ENCODE results near the gene PPM1F. TPM values are rescaled to one million over a fixed set of nuclear protein-coding genes. Genes with fewer than 3 reads are reported as not detected.

The PPM1F gene
- total RNA-seq, 1 donor from 2014 or later, result 49.8 TPM

DNA sequence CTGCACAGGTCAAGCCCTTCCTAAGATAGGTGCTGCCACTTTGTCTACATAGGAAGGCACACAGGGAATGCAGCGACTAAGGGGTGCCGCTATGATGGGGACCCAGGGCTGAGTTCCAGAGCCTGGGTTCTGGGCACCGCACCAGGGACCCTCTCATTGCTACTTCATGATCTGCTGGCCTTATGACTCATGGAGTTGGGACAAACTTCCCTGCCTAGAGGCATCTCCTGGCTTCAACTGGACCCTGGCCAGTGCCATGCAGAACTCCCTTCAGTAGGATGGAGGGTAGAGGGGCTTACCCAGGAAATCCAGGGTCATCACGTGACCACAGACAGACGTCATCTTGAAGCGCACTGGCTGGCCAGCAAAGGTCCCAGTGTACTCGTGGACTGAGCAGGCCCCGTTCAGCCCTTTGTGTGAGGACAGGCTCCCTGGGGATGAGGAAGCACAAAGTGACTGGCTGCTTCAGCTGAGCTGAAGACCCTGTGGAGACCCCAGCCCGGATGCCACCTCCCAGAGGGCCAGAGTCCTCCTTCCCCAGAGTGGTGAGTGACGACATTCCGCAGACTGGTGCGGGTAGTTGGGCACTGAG is 21.5 kb upstream of the PPM1F start:
- TF ChIP-seq, protein P1, sequence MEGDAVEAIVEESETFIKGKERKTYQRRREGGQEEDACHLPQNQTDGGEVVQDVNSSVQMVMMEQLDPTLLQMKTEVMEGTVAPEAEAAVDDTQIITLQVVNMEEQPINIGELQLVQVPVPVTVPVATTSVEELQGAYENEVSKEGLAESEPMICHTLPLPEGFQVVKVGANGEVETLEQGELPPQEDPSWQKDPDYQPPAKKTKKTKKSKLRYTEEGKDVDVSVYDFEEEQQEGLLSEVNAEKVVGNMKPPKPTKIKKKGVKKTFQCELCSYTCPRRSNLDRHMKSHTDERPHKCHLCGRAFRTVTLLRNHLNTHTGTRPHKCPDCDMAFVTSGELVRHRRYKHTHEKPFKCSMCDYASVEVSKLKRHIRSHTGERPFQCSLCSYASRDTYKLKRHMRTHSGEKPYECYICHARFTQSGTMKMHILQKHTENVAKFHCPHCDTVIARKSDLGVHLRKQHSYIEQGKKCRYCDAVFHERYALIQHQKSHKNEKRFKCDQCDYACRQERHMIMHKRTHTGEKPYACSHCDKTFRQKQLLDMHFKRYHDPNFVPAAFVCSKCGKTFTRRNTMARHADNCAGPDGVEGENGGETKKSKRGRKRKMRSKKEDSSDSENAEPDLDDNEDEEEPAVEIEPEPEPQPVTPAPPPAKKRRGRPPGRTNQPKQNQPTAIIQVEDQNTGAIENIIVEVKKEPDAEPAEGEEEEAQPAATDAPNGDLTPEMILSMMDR (conservative IDR thresholded peaks at IDR 0.05), result no peak
- DNase-seq (ENCODE audit: low read depth, low spot score), result no peak
- H3K27me3 Mint-ChIP-seq (ENCODE audit: low read depth), result no peaks in the 10 kb centered on the region
- no peaks in the 10 kb centered on the region for H3K9me3 Mint-ChIP-seq
- H3K27ac Mint-ChIP-seq (ENCODE audit: unreplicated experiment), result no peak overlapping the region
- no peak overlapping the region for H3K4me3 Mint-ChIP-seq
- no peaks in the 10 kb centered on the region for H3K36me3 Mint-ChIP-seq (ENCODE audit: low read depth)
- no peaks in the 10 kb centered on the region for H3K4me1 Mint-ChIP-seq

DNA sequence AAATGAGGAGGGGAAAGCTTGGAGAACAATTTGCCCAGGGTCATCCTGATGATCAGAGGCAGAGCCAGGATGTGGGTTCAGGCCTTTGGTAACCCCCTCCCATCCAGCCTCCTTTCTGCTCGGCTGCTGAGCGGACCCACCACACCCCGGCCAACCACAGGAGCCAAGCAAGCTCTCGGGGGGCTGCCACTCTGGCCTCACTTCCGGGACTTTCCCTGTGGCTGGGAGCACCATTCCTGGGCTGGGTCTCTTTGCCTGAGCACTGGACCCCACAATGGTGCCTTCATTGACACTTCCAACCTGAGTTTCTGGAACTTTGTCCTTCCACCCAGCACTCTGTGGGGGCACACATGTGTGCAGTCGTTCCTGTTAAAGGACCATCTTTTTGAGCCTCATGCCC is 20.2 kb upstream of the PPM1F start:
- TF ChIP-seq, protein P1 (conservative IDR thresholded peaks at IDR 0.05), result no peak
- Mint-ChIP-seq H3K4me3 (no peak overlapping the region), H3K4me1 (no peaks in the 10 kb centered on the region), H3K9me3 (no peaks in the 10 kb centered on the region), H3K27me3 (ENCODE audit: low read depth) (no peaks in the 10 kb centered on the region), H3K36me3 (ENCODE audit: low read depth) (peaks cover 5% of the 10 kb centered on the region), H3K27ac (ENCODE audit: unreplicated experiment) (no peak overlapping the region)
- no peak for DNase-seq (ENCODE audit: low read depth, low spot score)

DNA sequence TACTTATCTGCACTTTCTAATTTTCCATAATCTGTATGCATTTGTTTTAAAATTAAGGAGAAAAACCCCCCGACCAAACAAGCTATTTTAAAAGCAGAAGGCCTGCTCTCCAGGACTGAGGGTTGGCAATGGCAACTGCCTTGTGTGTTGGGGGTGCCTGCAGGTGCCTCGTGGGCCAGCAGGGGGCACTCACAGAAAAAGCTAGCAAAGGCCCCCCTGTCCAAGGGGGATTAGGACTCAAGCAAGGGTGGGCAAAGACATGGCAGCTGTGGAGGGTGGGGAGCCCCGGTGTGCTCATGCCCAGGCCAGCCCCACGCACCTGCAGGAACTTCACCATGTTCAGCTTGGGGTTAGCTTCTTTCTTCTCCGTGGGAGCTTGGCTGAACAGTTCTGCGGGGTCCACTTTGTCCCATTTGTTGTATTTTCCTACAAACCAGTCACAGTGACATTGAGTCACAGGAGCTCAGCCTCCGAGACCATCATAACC is 19.7 kb upstream of the PPM1F start:
- Mint-ChIP-seq H3K36me3 (ENCODE audit: low read depth) (peaks cover 5% of the 10 kb centered on the region), H3K4me3 (peak overlapping the region; percentile 54)

DNA sequence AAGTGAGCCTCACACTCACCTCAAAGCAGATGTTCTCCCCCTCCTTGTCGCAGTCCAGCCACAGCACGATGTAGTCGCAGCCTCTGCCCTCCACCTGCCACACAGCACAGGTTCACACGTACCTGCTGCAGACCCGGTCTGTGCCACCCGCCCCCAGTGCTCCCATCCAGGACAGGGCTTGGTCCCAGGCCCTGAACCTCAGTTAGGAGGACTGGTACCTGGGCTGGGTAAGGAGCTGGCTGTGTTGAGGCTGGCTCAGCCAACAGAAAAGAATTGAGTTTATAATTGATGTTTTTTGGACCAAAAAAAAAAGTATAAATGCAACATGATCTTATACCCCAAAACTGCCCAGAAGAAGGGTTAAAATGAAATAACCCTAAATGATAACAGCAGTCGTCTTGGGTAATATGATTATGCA is 19.2 kb upstream of the PPM1F start:
- no peaks in the 10 kb centered on the region for H3K9me3 Mint-ChIP-seq
- no peak overlapping the region for H3K27ac Mint-ChIP-seq (ENCODE audit: unreplicated experiment)
- TF ChIP-seq, protein P1 (conservative IDR thresholded peaks at IDR 0.05), result no peak
- no peaks in the 10 kb centered on the region for H3K27me3 Mint-ChIP-seq (ENCODE audit: low read depth)
- no peak for DNase-seq (ENCODE audit: low read depth, low spot score)
- no peak overlapping the region for H3K4me3 Mint-ChIP-seq
- peaks cover 5% of the 10 kb centered on the region for H3K36me3 Mint-ChIP-seq (ENCODE audit: low read depth)
- no peaks in the 10 kb centered on the region for H3K4me1 Mint-ChIP-seq

More for the DNA sequence above, 19.7 kb upstream of the PPM1F start:
- Mint-ChIP-seq H3K27ac (ENCODE audit: unreplicated experiment) (no peak overlapping the region), H3K4me1 (no peaks in the 10 kb centered on the region), H3K9me3 (no peaks in the 10 kb centered on the region), H3K27me3 (ENCODE audit: low read depth) (no peaks in the 10 kb centered on the region)
- DNase-seq (ENCODE audit: low read depth, low spot score), result peak; percentile 70
- TF ChIP-seq, protein P1 (conservative IDR thresholded peaks at IDR 0.05), result peak; percentile 84

DNA sequence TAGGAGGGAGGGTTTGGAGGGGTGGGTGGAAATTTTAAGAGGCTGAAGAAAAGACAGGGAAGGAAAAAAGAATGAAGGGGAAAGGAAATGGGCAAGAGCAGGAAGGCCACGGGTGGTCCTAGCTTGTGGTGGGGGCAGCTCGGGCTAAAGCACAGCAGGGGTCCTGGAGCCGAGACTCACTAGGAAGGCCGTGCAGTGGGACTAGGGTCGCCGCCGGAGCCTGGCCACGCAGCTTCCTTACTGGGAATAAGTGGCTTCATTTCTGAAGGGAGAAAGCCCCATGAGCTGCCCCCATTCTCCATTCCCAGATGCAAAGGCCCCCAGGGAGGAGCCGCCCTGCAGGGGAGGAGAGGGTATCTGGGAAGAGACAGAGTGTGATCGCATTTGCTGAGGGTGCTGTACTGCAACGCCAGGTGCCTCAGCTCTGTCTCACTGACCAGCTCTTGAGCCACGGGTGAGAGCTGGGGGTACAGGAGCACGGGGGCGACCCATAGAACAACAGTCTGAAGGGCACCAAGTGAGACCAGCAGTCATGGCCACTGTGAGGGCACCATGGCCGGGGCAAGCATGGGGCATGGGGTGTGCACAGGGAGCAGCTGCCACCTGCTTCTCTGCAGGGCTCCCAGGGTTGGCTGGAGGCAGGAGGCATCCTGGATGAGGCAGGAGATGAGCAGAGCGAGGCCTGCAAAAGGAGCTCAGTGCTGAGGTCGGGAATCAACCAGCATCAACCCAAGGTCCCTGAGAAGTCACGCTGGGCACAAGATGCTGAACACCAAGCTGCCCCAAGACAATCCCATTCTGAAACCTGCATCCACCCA is 18.4 kb upstream of the PPM1F start:
- no peaks in the 10 kb centered on the region for H3K9me3 Mint-ChIP-seq
- DNase-seq (ENCODE audit: low read depth, low spot score), result no peak
- peaks cover 5% of the 10 kb centered on the region for H3K36me3 Mint-ChIP-seq (ENCODE audit: low read depth)
- H3K4me1 Mint-ChIP-seq, result no peaks in the 10 kb centered on the region
- TF ChIP-seq, protein P1 (conservative IDR thresholded peaks at IDR 0.05), result no peak
- no peak overlapping the region for H3K4me3 Mint-ChIP-seq
- H3K27ac Mint-ChIP-seq (ENCODE audit: unreplicated experiment), result no peak overlapping the region
- H3K27me3 Mint-ChIP-seq (ENCODE audit: low read depth), result no peaks in the 10 kb centered on the region
